ENCODE results near the gene CACNG4. TPM values are rescaled to one million over a fixed set of nuclear protein-coding genes. Genes with fewer than 3 reads are reported as not detected.

CACNG4 gene
- total RNA-seq, 1 experiment from 2014 or later = not detected

GRCh38 chr17:66941249-66941648, 23.3 kb upstream of the CACNG4 start:
- ATAC-seq (no peak), DNase-seq (ENCODE audit: low read depth, low spot score) (no peak)
- TF ChIP-seq ZFX (IDR thresholded peaks at IDR 0.05) = no peak
- TF ChIP-seq ZNF274 (IDR thresholded peaks at IDR 0.05; ENCODE audit: low read depth, low read length) = no peak
- no peak for TF ChIP-seq SIN3A (IDR thresholded peaks at IDR 0.05; ENCODE audit: low read depth)
- TF ChIP-seq POLR2A (IDR thresholded peaks at IDR 0.05; ENCODE audit: borderline replicate concordance, extremely low read depth, insufficient read depth, insufficient read length) = no peak
- TF ChIP-seq POLR2AphosphoS5 (IDR thresholded peaks at IDR 0.05; ENCODE audit: low read depth, low read length) = no peak
- TF ChIP-seq EZH2phosphoT487 (IDR thresholded peaks at IDR 0.05; ENCODE audit: borderline replicate concordance) = no peak
- TF ChIP-seq CTCF (IDR thresholded peaks at IDR 0.05 in 2 of 3, conservative IDR thresholded peaks at IDR 0.05 in 1 of 3; ENCODE audit: borderline replicate concordance in 1 of 3, insufficient read depth in 1 of 3, low read depth in 2 of 3, low read length in 2 of 3) = no peak
- TF ChIP-seq EGR1 (IDR thresholded peaks at IDR 0.05; ENCODE audit: low read depth) = no peak
- TF ChIP-seq FOSL1 (IDR thresholded peaks at IDR 0.05; ENCODE audit: low read depth) = no peak
- no peak for TF ChIP-seq EZH2 (IDR thresholded peaks at IDR 0.05)
- TF ChIP-seq TCF7L2 (IDR thresholded peaks at IDR 0.05; ENCODE audit: borderline replicate concordance, extremely low read depth, insufficient read depth, insufficient read length) = no peak
- no peak for TF ChIP-seq SP1 (IDR thresholded peaks at IDR 0.05; ENCODE audit: low read depth)
- TF ChIP-seq JUND (IDR thresholded peaks at IDR 0.05) = no peak
- TF ChIP-seq CEBPB (IDR thresholded peaks at IDR 0.05; ENCODE audit: low read depth) = no peak
- TF ChIP-seq YY1 (IDR thresholded peaks at IDR 0.05; ENCODE audit: extremely low read depth, insufficient replicate concordance, low read depth, low read length) = no peak
- no peak for TF ChIP-seq ZBTB33 (IDR thresholded peaks at IDR 0.05; ENCODE audit: extremely low read depth, insufficient replicate concordance, low read length)
- TF ChIP-seq ELF1 (IDR thresholded peaks at IDR 0.05; ENCODE audit: borderline replicate concordance, low read depth) = no peak
- TF ChIP-seq MAX (IDR thresholded peaks at IDR 0.05) = no peak
- TF ChIP-seq SRF (IDR thresholded peaks at IDR 0.05; ENCODE audit: low read depth) = no peak
- no TSS peak for BruUV-seq (replicated peaks)
- POLR2A ChIA-PET = no interaction called here
- H3K4me1 ChIP-seq (ENCODE audit: control insufficient read depth in 1 of 2, insufficient read depth in 2 of 2, low read length in 2 of 2) = peaks cover 0 to 11% of the 10 kb centered on the region in 2 experiments; a peak in 1 of 4 replicates
- no peaks in the 10 kb centered on the region for H3K36me3 ChIP-seq (ENCODE audit: control insufficient read depth in 1 of 2, insufficient read depth in 2 of 2, low read length in 2 of 2)
- H3K4me2 ChIP-seq (ENCODE audit: low read length) = no peak overlapping the region
- H3K27ac ChIP-seq (ENCODE audit: low read depth, low read length) = no peak overlapping the region
- H3K9me3 ChIP-seq (ENCODE audit: control insufficient read depth in 1 of 2, insufficient read depth in 1 of 2, low read depth in 1 of 2, low read length in 2 of 2) = peaks cover 0 to 8% of the 10 kb centered on the region in 2 experiments; a peak in 1 of 4 replicates
- H3K9ac ChIP-seq (ENCODE audit: low read length) = no peak overlapping the region
- no peaks in the 10 kb centered on the region for H3K9me2 ChIP-seq (ENCODE audit: insufficient read depth)
- no peaks in the 10 kb centered on the region for H3K79me2 ChIP-seq (ENCODE audit: insufficient read depth, low read length)
- H3K27me3 ChIP-seq (ENCODE audit: insufficient read depth, low read length) = no peaks in the 10 kb centered on the region
- H3K4me3 ChIP-seq (replicated peaks in 1 of 2; ENCODE audit: low read depth in 1 of 2, low read length in 2 of 2) = no peak overlapping the region
- intact Hi-C loops (cut with micrococcal nuclease) = no loop called here
- H2AFZ ChIP-seq (ENCODE audit: low read depth, low read length, poor library complexity, severe bottlenecking) = no peak overlapping the region
- RAD21 ChIA-PET (ENCODE audit: low non-redundant PET in 1 of 2, low total read pairs in 2 of 2, uncharacterized antibody in 2 of 2, unreplicated experiment in 2 of 2) = no interaction called here
- no peaks in the 10 kb centered on the region for H4K20me1 ChIP-seq (ENCODE audit: insufficient read depth)
- CTCF ChIA-PET = no interaction called here

Data from HCT116 (cell line).